Body of pancreas (tissue), 4 donors: ENCODE results near the gene TJP1. TPM values are rescaled to one million over a fixed set of nuclear protein-coding genes. Genes with fewer than 3 reads are reported as not detected.

ENCODE experiments used
- ATAC-seq: fragments of 150-250 bp; one replicate; pipeline ENCODE4 v1.9.1; 2016
- DNase-seq, 4 donors: peaks; one replicate each; pipeline ENCODE4 v3.0.0-alpha.2; 2019
- H3K27ac ChIP-seq, 4 donors: fragments of 200-600 bp; sonication (generic); 1 replicate in 3 of 4; 2 replicates in 1 of 4; pipeline versions ENCODE4 v1.5.1 to v1.6.1; 2016 to 2019; ENCODE audit warnings: mild to moderate bottlenecking in 1 of 4, mixed read lengths in 1 of 4, moderate library complexity in 1 of 4
- H3K27me3 ChIP-seq, 2 donors: fragments of 200-600 bp; sonication (generic); one replicate each; pipeline ENCODE4 v1.6.0; 2016; ENCODE audit warnings: mild to moderate bottlenecking in 1 of 2
- H3K36me3 ChIP-seq, 2 donors: fragments of 200-600 bp; sonication (generic); replicated peaks in 1 of 2; 2 replicates each; pipeline ENCODE4 v1.5.1; 2016; ENCODE audit warnings: low read depth in 2 of 2; ENCODE audit not compliant: insufficient read depth in 1 of 2
- H3K4me1 ChIP-seq: fragments of 200-600 bp; sonication (generic); one replicate; pipeline ENCODE4 v1.6.0; 2016
- H3K4me3 ChIP-seq, 2 donors: fragments of 200-600 bp; sonication (generic); 1 replicate in 1 of 2; 2 replicates in 1 of 2; pipeline ENCODE4 v1.5.1; 2016 to 2019
- H3K9me3 ChIP-seq, 3 donors: fragments of 200-600 bp; sonication (generic); 1 replicate in 2 of 3; 2 replicates in 1 of 3; pipeline ENCODE4 v1.5.1; 2016
- POLR2A ChIP-seq, 3 donors: fragments of 450-650 bp; IDR thresholded peaks; one replicate each; pipeline ENCODE4 v1.6.1; 2016; ENCODE audit warnings: antibody characterized with exemption in 3 of 3, mild to moderate bottlenecking in 2 of 3
- WGBS, 2 donors: methylation state at CpG; one replicate each; pipeline ENCODE4 v1.1.5; 2017; 5-methylcytosine and 5-hydroxymethylcytosine counted together
- intact Hi-C: fragments of 100-400 bp; cut with DNase I; formaldehyde crosslinking; loops from one replicate; pipeline ENCODE4 v1.15.1; 2023
- total RNA-seq, 2 donors: library from RNA; depleted of rRNA; stranded (reverse); fragments of >200 nt; gene quantifications; one replicate each; pipeline ENCODE4 v1.1.0, GENCODE V29; 2016
- TF ChIP-seq, protein P1 (sequence below), 7 experiments: fragments of 450-650 bp in 4 of 7; fragments of 200-600 bp in 3 of 7; sonication (generic) in 3 of 7; IDR thresholded peaks; one replicate each; pipeline ENCODE4 v1.5.1; 2016 to 2019; ENCODE audit warnings: antibody characterized with exemption in 7 of 7

Gene TJP1
- total RNA-seq, 2 donors from 2014 or later: 68.7 to 70.9 TPM

DNA sequence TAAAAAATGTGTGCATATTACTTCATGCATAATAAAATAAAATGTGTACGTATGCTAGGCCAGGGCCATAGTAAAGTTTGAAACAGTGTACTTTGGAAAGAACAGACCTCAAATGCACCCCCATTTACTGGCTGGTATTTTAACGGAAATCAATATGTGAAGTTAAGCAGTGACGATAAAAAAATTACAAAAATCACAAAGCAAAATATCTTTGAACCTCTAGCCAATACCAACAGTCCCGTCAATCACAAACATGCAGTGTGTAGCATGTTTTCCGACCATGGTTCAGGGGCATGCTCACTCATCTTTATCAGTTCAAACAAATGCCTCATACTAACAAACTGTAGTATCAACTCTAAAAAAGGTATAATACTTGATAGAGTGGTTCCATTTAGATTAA, 121.1 kb downstream of the TJP1 start:
- H3K36me3 ChIP-seq: peaks cover 11 to 21% of the 10 kb centered on the region in 2 donors
- intact Hi-C loops: no loop called here
- no peak for DNase-seq
- TF ChIP-seq, protein P1, sequence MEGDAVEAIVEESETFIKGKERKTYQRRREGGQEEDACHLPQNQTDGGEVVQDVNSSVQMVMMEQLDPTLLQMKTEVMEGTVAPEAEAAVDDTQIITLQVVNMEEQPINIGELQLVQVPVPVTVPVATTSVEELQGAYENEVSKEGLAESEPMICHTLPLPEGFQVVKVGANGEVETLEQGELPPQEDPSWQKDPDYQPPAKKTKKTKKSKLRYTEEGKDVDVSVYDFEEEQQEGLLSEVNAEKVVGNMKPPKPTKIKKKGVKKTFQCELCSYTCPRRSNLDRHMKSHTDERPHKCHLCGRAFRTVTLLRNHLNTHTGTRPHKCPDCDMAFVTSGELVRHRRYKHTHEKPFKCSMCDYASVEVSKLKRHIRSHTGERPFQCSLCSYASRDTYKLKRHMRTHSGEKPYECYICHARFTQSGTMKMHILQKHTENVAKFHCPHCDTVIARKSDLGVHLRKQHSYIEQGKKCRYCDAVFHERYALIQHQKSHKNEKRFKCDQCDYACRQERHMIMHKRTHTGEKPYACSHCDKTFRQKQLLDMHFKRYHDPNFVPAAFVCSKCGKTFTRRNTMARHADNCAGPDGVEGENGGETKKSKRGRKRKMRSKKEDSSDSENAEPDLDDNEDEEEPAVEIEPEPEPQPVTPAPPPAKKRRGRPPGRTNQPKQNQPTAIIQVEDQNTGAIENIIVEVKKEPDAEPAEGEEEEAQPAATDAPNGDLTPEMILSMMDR (IDR thresholded peaks at IDR 0.05): no peak
- TF ChIP-seq POLR2A (IDR thresholded peaks at IDR 0.05): no peak
- ATAC-seq: no peak
- no peak overlapping the region for H3K4me3 ChIP-seq
- WGBS, 2 donors: 12 to 16% methylated on average over 5 of the region's 5 CpGs
- H3K27ac ChIP-seq: no peak overlapping the region
- H3K27me3 ChIP-seq: no peaks in the 10 kb centered on the region
- no peaks in the 10 kb centered on the region for H3K9me3 ChIP-seq
- peaks cover 23% of the 10 kb centered on the region for H3K4me1 ChIP-seq

DNA sequence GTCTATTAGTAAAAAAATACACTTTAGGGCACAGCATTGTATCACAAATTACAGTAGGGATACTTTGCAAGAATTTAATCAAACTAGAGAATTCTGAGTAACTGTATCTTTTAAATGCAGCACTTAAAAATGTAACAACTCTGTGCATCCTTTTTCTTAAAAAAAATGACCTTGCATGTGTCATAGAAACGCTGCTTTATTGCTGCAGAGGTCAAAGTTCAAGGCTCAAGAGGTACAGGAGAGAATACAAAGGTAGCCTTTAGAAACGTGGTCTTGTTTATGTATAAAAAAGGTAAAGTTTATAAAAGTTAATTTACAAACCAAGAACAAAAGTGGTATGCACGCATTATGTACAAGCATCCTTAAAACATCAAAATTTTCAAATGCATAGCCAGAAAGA, 122.0 kb downstream of the TJP1 start:
- intact Hi-C loops: no loop called here
- DNase-seq (no peak), ATAC-seq (no peak)
- Histone ChIP-seq H3K27ac (no peak overlapping the region), H3K4me1 (peaks cover 23% of the 10 kb centered on the region), H3K9me3 (no peaks in the 10 kb centered on the region), H3K36me3 (peaks cover 11 to 18% of the 10 kb centered on the region in 2 donors), H3K27me3 (no peaks in the 10 kb centered on the region), H3K4me3 (no peak overlapping the region)
- 32 to 38% methylated on average over 3 of the region's 3 CpGs for WGBS, 2 donors
- TF ChIP-seq, protein P1 (IDR thresholded peaks at IDR 0.05): no peak
- no peak for TF ChIP-seq POLR2A (IDR thresholded peaks at IDR 0.05)

DNA sequence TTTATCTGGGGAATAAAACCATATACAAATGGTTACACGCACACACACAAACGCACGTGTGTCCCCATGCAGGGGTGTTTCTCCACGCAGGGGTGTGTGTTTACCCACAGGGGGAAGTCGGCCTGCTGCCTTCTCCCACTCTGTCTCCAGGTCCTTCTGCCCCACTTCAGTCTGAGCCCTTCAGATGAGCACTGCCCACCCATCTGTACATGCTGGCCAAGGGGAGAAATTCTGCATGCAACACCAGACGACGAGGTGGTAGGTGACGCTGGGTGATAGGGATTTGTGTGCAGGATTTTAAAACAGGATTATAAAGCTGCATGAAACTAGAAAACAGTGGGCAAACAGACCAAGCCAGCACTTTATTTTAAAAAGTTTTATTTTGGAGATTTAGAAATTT, 122.5 kb downstream of the TJP1 start:
- peaks cover 23% of the 10 kb centered on the region for H3K4me1 ChIP-seq
- H3K36me3 ChIP-seq: peaks cover 11 to 13% of the 10 kb centered on the region in 2 donors
- no peak overlapping the region for H3K4me3 ChIP-seq
- 86 to 91% methylated on average over 8 of the region's 8 CpGs for WGBS, 2 donors
- DNase-seq: no peak
- TF ChIP-seq POLR2A (IDR thresholded peaks at IDR 0.05): no peak
- TF ChIP-seq, protein P1 (IDR thresholded peaks at IDR 0.05): no peak
- no peaks in the 10 kb centered on the region for H3K27me3 ChIP-seq
- ATAC-seq: no peak
- no peaks in the 10 kb centered on the region for H3K9me3 ChIP-seq
- intact Hi-C loops: no loop called here
- no peak overlapping the region for H3K27ac ChIP-seq

DNA sequence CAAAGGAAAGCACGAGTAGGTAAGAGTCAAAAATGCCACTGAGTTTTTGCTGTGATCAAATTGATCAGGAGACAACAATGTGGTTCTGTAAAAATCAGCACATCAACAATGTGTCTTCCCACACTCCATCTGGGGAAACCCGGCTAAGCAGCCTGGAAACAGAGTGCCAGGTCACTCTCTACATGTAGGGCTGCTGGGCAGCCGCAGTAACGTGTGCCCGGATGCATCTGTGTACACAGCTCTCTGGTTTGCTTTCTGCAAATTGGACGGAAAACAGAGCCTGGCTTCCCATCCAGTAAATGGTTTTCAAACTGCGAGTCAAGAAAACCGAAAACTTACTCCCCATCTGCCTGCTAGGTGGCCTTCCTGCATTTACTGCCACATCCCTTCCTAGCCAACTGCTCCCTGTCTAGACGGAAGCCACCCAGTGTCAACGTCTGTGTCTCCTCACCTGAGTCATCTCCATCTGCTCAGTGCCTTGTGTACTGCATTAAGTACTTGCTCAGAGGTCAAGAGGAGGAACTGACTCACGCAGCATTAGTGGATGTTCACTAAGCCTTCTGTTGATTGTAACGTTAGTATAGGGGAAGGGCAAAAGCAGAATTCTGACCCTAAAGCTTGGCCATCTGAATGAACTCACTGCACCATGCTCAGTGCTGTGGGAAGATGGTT, 124.1 kb downstream of the TJP1 start:
- H3K4me1 ChIP-seq: peaks cover 23% of the 10 kb centered on the region
- no peak overlapping the region for H3K4me3 ChIP-seq
- TF ChIP-seq, protein P1 (IDR thresholded peaks at IDR 0.05): no peak
- no peak for TF ChIP-seq POLR2A (IDR thresholded peaks at IDR 0.05)
- 92 to 94% methylated on average over 12 of the region's 12 CpGs for WGBS, 2 donors
- no peaks in the 10 kb centered on the region for H3K27me3 ChIP-seq
- H3K27ac ChIP-seq: no peak overlapping the region
- DNase-seq (no peak), ATAC-seq (no peak)
- intact Hi-C loops: no loop called here
- peaks cover 0 to 4% of the 10 kb centered on the region in 2 donors for H3K36me3 ChIP-seq
- no peaks in the 10 kb centered on the region for H3K9me3 ChIP-seq
